ENCODE measurements around the gene CACNB1.

CACNB1 gene

DNA sequence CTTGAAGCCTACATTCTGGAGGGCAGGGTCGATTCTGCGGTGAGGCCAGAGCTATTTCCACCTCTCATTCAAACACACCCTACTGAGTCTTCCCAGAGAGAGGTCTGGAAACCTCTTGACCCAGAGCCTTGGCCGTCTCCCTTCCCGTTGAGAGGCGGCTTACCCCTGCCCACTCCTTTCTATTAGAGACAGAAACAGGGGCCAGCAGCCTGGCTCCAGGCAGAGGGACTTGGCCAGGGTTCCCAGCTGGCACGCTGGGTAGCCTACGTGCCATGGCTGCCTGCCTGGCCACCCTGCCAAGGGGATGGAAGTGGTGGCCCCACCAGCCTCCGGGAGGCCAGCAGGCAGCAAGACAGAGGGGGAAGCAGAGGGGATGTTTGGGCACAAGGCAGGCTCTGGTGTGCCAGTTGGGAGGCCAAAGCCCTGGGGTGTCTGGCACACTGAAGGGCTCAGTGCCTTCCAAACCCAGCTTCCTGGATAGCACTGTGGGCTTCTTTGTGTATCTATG, 22.2 kb upstream of the CACNB1 start:
- TF ChIP-seq, protein P1, sequence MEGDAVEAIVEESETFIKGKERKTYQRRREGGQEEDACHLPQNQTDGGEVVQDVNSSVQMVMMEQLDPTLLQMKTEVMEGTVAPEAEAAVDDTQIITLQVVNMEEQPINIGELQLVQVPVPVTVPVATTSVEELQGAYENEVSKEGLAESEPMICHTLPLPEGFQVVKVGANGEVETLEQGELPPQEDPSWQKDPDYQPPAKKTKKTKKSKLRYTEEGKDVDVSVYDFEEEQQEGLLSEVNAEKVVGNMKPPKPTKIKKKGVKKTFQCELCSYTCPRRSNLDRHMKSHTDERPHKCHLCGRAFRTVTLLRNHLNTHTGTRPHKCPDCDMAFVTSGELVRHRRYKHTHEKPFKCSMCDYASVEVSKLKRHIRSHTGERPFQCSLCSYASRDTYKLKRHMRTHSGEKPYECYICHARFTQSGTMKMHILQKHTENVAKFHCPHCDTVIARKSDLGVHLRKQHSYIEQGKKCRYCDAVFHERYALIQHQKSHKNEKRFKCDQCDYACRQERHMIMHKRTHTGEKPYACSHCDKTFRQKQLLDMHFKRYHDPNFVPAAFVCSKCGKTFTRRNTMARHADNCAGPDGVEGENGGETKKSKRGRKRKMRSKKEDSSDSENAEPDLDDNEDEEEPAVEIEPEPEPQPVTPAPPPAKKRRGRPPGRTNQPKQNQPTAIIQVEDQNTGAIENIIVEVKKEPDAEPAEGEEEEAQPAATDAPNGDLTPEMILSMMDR (IDR thresholded peaks at IDR 0.05; ENCODE audit: low read depth, low read length) = no peak
- no peak for DNase-seq (ENCODE audit: extremely low read depth, low read depth)

DNA sequence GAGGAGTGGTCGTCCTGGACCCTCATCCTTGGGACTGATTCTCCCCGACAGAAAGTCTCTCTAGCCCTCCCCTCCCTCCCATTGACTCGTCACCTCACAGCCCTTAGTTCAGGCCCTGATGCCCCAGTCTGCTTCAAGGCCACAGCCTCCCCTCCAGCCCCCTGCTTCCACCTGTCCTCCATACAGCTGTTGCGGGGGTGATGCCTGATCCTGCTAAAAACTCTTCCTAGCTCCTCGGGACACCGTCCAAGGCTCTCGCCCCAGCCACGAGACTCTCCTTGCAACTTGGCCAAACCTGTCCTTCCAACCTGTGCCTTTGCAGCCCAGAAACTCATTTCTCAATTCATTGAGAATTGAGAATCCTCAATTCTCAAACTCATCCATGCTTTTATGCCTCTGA, 21.4 kb upstream of the CACNB1 start:
- TF ChIP-seq, protein P1 (IDR thresholded peaks at IDR 0.05; ENCODE audit: low read depth, low read length) = no peak
- DNase-seq (ENCODE audit: extremely low read depth, low read depth) = no peak

DNA sequence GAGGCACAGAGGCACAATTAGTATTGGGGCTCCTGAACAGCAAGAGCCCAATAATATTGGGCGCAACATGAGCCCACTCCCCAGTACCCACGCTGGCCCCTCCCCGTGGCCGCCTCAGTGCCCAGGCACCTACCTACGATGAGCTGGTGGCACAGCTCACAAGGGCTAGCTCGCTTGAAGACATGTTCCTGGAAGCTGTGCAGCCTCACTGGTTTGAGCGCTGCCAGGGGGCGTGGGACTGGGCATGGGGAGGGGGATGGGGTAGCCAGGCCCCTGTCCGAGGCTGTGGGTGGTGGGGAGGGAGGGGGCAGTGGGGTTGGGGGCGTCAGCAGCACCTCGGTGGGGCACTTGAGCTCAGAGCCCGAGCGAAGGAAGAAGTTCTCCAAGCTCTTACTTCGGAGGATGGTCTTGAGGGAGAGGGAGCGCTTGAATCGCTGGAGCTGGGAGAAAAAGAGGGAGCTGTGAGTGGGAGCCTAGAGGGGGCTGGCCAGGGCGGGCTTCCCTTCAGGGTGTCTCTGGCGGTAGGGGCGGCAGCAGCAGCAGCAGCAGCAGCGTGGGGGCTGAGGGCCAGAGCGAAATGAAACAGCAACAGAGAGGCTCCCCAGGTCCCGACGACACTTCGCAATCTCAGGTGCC, 20.4 kb upstream of the CACNB1 start:
- no peak for DNase-seq (ENCODE audit: extremely low read depth, low read depth)
- TF ChIP-seq, protein P1 (IDR thresholded peaks at IDR 0.05; ENCODE audit: low read depth, low read length) = no peak

DNA sequence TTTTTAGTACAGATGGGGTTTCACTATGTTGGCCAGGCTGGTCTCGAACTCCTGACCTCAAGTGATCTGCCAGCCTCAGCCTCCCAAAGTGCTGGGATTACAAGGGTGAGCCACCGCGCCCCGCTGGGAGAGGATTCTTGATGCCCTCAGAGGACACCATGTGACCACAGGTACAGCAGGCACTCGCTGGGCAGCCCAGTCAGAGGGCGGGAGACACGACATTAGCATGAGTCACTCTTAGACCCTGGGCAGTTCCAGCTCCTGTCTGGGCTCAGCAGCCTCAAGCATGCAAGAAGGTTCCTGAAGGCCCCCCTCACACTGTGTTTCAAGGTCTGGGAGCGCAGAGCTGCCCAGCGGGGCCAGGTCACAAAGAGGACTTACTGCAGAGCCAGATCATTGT, 16.4 kb upstream of the CACNB1 start:
- TF ChIP-seq, protein P1 (IDR thresholded peaks at IDR 0.05; ENCODE audit: low read depth, low read length) = no peak
- no peak for DNase-seq (ENCODE audit: extremely low read depth, low read depth)

DNA sequence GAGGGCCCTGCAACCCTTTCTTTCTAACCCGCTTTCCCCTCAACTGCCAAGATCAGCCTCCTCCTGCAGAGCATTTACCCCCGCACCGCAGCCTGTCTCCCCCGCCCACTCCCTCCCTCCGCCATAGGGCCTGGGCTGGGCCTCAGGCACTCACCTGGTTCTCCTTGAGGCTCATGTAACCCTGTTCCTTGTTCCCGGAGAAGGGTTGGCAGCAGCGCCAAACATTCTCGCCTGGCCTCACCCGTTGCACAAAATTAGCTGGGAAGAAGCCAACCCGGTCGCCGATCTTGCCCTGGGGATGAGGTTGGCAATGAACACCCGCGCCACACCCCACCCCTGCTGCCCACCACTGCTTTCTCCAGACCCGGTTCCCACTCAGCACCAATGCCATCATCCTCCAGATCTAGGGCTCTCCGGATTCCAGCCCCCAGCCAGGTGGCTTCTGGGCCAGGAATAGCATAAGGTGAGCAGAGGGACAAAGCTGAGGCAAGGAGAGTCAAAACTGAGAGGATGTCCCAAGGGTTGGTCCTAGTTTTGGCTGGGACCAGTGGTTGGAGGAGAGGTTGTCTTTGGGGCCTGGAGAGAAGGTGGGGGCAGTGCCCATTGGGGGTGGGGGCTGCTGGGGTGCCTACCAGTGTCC, 15.5 kb upstream of the CACNB1 start:
- DNase-seq (ENCODE audit: extremely low read depth, low read depth) = no peak
- TF ChIP-seq, protein P1 (IDR thresholded peaks at IDR 0.05; ENCODE audit: low read depth, low read length) = no peak

DNA sequence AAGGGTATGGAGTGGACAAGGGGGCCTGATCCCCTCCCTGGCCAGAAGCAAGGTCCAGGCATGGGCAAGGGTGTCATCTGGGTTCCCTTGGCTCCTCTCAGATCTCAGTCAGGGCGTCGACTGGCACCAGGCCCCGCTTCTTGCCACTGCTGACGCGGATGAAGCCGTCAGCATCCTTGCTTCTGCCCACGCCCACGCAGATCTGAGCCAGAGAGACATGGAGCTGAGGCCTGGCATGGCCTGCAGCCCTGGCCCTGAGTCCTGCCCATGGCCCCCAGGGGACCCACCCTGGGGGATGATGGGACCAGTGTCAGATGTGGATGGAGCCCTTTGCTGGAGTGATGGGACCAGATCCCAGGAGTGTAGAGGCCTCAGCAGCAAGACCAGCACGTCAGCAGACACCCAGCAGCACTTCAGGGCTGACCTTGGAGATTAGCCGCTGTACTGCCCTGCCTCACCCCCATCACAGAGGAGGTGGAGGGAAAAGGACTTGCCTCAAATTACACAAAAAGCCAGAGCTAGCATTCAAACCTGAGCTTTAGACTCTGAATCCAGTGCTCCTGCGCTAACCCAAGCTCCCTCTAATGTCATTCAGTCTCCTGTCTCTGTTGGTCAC, 14.8 kb upstream of the CACNB1 start:
- TF ChIP-seq, protein P1 (IDR thresholded peaks at IDR 0.05; ENCODE audit: low read depth, low read length) = no peak

DNA sequence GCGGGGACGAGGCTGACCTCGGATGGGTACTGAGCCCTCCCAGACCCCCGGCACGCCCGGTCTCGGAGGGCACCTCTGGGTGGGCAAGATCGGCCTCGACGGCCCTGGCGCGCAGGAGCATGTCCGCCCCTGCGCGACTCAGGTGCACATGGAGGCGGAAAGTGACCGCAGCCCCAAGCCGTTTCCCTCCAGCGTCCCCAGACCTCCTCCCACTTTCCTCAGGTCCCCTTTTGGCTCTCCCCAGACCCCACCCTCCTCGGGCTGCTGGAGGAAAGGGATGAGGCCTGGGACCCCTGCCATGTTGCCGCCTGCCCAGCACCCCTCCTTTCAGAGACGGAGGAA, 12.6 kb upstream of the CACNB1 start:
- TF ChIP-seq, protein P1 (IDR thresholded peaks at IDR 0.05; ENCODE audit: low read depth, low read length) = no peak

More for the DNA sequence above, 14.8 kb upstream of the CACNB1 start:
- no peak for DNase-seq (ENCODE audit: extremely low read depth, low read depth)

More for the DNA sequence above, 12.6 kb upstream of the CACNB1 start:
- DNase-seq (ENCODE audit: extremely low read depth, low read depth) = no peak
